ENCODE measurements around the gene TIGAR.

The TIGAR gene

GRCh38 chr12:4380332-4380731 lies 59.3 kb downstream of the TIGAR start:
- DNase-seq (ENCODE audit: low read depth) = no peak

GRCh38 chr12:4383304-4383865 lies 62.4 kb downstream of the TIGAR start:
- no peak for DNase-seq (ENCODE audit: low read depth)

GRCh38 chr12:4386801-4387200 lies 65.8 kb downstream of the TIGAR start:
- DNase-seq (ENCODE audit: low read depth) = no peak

GRCh38 chr12:4387607-4388006 lies 66.6 kb downstream of the TIGAR start:
- DNase-seq (ENCODE audit: low read depth) = no peak

- no peak for DNase-seq (ENCODE audit: low read depth)
These were observed 67.0 kb downstream of the TIGAR start for GRCh38 chr12:4388032-4388431.

- DNase-seq (ENCODE audit: low read depth) = no peak
These were observed 67.6 kb downstream of the TIGAR start for GRCh38 chr12:4388662-4389061.

GRCh38 chr12:4392223-4392742 lies 71.3 kb downstream of the TIGAR start:
- DNase-seq (ENCODE audit: low read depth) = no peak

- DNase-seq (ENCODE audit: low read depth) = no peak
These were observed 72.2 kb downstream of the TIGAR start for GRCh38 chr12:4393211-4393610.

- DNase-seq (ENCODE audit: low read depth) = no peak
These were observed 74.8 kb downstream of the TIGAR start for GRCh38 chr12:4395818-4396217.

- DNase-seq (ENCODE audit: low read depth) = no peak
These were observed 80.1 kb downstream of the TIGAR start for GRCh38 chr12:4401117-4401516.

GRCh38 chr12:4402996-4403395 lies 82.0 kb downstream of the TIGAR start:
- DNase-seq (ENCODE audit: low read depth) = no peak
